Lower leg skin (tissue), 3 donors: ENCODE results near the gene ARHGAP5.

Experiments used
- CTCF ChIP-seq, 3 donors: fragments of 450-650 bp; IDR thresholded peaks; one replicate each; pipeline ENCODE4 v1.5.1; 2016; ENCODE audit warnings: antibody characterized with exemption in 3 of 3, mild to moderate bottlenecking in 3 of 3, moderate library complexity in 2 of 3
- POLR2A ChIP-seq, 2 donors: fragments of 450-650 bp; IDR thresholded peaks; one replicate each; pipeline ENCODE4 v1.6.1; 2016 to 2017; ENCODE audit warnings: antibody characterized with exemption in 2 of 2, mild to moderate bottlenecking in 1 of 2, moderate library complexity in 1 of 2

GRCh38 chr14:32081901-32082300 lies 4.8 kb downstream of the ARHGAP5 start:
- TF ChIP-seq CTCF (IDR thresholded peaks at IDR 0.05) (no peak), POLR2A (IDR thresholded peaks at IDR 0.05) (no peak)
